ENCODE results near the gene RARB.

DNA sequence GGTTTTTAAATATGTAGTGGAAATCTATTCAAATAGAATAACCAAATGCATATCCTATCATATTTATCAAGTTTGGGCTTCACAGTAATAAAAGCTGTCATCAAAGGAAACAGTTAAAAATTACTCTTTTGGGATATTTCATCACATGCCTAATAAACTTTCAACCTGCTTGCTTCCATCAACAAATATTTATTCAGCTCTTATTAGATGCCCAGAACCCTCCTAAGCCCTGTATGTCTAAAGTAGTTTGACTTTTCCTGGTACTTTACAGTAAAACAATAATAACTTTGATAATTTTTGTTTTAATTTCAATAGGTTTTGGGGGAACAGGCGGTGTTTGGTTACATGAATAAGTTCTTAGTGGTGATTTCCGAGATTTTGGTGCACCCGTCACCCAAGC, 37.5 kb upstream of the RARB start:
- TF ChIP-seq, protein P1, sequence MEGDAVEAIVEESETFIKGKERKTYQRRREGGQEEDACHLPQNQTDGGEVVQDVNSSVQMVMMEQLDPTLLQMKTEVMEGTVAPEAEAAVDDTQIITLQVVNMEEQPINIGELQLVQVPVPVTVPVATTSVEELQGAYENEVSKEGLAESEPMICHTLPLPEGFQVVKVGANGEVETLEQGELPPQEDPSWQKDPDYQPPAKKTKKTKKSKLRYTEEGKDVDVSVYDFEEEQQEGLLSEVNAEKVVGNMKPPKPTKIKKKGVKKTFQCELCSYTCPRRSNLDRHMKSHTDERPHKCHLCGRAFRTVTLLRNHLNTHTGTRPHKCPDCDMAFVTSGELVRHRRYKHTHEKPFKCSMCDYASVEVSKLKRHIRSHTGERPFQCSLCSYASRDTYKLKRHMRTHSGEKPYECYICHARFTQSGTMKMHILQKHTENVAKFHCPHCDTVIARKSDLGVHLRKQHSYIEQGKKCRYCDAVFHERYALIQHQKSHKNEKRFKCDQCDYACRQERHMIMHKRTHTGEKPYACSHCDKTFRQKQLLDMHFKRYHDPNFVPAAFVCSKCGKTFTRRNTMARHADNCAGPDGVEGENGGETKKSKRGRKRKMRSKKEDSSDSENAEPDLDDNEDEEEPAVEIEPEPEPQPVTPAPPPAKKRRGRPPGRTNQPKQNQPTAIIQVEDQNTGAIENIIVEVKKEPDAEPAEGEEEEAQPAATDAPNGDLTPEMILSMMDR (conservative IDR thresholded peaks at IDR 0.05 in 1 of 2, IDR thresholded peaks at IDR 0.05 in 1 of 2; ENCODE audit: low read depth in 1 of 2, low read length in 2 of 2), result no peak
- TF ChIP-seq EZH2 (IDR thresholded peaks at IDR 0.05; ENCODE audit: low read length, missing control alignments), result no peak

All from fibroblast of lung (primary cell).